AG10803 (cell line): ENCODE results near the gene SH3GL2.

ENCODE experiments used
- DNase-seq: peaks from one replicate; pipeline ENCODE4 v3.0.0; 2010; ENCODE audit warnings: low read depth
- H3K4me3 ChIP-seq: 2 replicates; pipeline ENCODE4 v1.5.1; 2011; ENCODE audit warnings: mild to moderate bottlenecking, low read length, control low read depth
- TF ChIP-seq, protein P1 (sequence below): conservative IDR thresholded peaks from 2 replicates; pipeline ENCODE4 v1.5.1; 2011; ENCODE audit warnings: mild to moderate bottlenecking, low read length, control low read depth, inconsistent platforms

The SH3GL2 gene

DNA sequence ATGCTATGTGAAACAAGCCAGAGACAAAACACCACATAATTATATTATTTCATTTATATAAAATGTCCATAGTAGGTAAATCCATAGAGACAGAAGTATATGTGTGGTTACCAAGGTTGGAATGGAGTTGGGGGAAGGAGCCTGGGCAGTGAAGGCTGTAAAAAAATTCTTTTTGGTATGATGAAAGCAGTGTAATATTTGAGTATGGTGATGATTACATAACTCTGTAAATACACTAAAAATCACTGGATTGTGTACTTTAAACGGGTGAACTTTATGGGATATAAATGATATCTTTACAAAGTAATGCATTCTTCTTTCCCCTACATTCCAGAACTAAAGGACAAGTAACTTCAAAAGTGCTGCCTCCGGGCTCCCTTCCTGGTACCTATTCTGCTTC lies 155.8 kb downstream of the SH3GL2 start:
- TF ChIP-seq, protein P1, sequence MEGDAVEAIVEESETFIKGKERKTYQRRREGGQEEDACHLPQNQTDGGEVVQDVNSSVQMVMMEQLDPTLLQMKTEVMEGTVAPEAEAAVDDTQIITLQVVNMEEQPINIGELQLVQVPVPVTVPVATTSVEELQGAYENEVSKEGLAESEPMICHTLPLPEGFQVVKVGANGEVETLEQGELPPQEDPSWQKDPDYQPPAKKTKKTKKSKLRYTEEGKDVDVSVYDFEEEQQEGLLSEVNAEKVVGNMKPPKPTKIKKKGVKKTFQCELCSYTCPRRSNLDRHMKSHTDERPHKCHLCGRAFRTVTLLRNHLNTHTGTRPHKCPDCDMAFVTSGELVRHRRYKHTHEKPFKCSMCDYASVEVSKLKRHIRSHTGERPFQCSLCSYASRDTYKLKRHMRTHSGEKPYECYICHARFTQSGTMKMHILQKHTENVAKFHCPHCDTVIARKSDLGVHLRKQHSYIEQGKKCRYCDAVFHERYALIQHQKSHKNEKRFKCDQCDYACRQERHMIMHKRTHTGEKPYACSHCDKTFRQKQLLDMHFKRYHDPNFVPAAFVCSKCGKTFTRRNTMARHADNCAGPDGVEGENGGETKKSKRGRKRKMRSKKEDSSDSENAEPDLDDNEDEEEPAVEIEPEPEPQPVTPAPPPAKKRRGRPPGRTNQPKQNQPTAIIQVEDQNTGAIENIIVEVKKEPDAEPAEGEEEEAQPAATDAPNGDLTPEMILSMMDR: no peak
- H3K4me3 ChIP-seq: no peak overlapping the region
- no peak for DNase-seq

DNA sequence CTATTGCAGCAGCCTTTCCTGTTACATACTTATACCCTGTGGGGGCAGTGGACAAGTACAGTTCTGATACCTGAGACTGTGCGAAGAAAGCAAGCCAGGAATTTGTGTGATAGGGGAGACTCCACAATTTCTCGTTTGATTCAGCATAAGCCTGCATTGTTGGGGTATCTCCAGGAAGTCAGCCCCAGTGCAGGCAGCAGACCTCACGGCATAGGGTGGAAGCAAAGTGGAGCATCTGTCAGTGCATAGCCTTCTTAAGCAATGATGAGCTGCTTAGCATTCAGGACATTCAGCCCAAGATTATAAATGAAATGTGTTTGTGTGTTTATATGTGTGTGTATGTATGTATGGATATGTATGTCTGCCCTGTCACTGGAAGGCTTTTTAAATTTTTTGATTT lies 157.0 kb downstream of the SH3GL2 start:
- H3K4me3 ChIP-seq: no peak overlapping the region
- TF ChIP-seq, protein P1: no peak
- no peak for DNase-seq

DNA sequence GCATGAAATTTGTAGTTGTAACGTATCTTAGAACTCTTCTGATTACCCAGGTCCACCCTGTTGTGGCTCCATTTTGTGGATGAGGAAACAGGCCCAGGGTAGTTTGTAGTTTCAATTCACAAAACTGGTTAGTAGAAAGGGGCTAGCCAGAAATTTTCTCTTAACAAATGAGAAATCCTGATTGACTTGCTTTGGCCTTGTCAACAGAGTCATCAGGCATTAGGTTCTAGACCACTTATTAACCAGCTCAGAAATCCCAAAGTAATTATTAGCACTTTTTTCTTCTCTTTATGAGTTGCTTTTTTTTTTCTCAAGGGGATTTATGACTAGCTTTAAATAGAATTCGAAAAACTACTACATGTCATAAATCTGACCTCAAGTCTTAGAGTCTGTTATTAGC lies 160.2 kb downstream of the SH3GL2 start:
- TF ChIP-seq, protein P1: no peak
- no peak for DNase-seq
- H3K4me3 ChIP-seq: no peak overlapping the region

DNA sequence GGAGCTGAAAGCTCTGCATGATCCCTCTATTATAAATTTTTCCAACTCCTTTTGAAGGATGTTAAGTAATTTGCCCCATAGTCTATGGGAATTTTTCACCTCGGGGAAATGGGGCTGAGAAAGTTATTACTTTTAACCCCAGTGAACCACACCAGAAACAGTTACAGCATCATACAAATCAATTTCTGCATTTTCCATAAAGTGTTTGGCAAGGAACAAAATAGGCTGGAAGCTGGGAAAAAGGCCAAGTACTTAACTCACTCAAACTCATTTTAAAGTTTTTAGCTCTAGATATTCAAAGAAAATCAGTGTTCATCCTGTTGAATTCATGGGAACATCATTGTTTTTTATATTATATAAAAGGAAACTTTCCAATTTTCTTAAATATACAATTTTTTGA lies 160.9 kb downstream of the SH3GL2 start:
- DNase-seq: no peak
- H3K4me3 ChIP-seq: no peak overlapping the region
- TF ChIP-seq, protein P1: no peak

DNA sequence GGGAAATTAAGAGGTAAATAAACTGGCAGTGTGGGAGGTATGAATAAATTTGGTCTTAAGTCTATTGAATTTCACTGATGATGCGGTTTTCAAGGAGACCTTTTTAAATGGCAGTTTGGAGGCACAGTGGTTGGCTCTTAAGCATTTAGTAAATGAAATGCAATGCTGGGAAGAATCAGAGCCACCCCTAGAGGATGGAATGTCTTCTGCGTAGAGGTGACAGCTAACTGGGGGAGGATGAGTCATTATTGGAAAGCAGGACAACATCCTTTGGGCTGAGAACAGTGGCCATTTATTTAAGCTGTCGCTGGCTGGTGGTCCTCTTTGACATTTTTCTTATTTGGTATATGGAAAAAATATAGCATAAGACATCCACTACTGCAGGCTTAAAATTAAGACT lies 163.2 kb downstream of the SH3GL2 start:
- no peak overlapping the region for H3K4me3 ChIP-seq
- DNase-seq: no peak
- TF ChIP-seq, protein P1: no peak

DNA sequence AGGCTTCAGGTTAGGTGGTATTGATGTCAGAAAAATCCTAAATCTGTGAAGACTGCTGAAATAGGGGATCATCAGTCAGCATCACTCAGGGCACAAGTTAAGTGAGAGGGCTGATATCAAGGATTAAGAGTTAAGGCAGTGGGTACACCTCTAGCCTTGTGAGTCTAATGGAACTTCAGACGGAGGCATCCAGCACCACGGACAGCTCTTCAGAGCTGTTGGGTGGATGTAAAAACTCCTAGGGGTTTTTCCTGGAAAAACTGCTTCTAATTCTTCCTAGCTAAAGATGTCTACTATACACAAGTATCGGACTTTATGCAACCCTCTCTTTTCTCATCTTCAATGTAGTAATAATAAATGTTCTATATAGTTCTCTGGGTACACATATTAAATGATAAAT lies 165.9 kb downstream of the SH3GL2 start:
- H3K4me3 ChIP-seq: no peak overlapping the region
- TF ChIP-seq, protein P1: no peak
- DNase-seq: no peak

DNA sequence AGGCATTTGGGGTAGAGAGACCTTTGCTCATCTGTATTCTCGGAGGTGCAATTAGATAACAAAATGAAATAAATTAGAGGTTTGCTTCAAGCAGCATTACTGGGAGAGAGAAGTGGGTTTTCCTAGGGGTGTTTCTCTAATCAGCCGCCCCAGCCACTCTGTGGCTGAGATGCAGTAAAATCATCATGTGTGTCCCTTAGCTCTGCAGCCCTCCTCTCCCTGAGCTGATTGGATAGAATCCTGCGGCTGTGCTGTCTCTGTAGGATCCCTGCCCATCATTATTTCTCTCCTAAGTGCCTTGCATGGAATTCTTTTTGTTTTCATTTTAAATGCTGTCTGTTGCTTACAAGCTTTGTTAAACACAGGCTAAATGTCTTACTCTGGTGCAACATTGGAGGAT lies 171.4 kb downstream of the SH3GL2 start:
- DNase-seq: no peak
- no peak overlapping the region for H3K4me3 ChIP-seq
- TF ChIP-seq, protein P1: no peak
